GM18907 (cell line): Measurements from ENCODE around the gene SDK1.

ENCODE experiments used
- ATAC-seq: cut with Tn5 transposase; IDR thresholded peaks from one replicate; pipeline ENCODE4 v1.9.1; 2021; ENCODE audit warnings: mild to moderate bottlenecking, moderate library complexity; ENCODE audit not compliant: unreplicated experiment

Gene SDK1

GRCh38 chr7:4159761-4160554 is 858.9 kb downstream of the SDK1 start:
- no peak for ATAC-seq

DNA sequence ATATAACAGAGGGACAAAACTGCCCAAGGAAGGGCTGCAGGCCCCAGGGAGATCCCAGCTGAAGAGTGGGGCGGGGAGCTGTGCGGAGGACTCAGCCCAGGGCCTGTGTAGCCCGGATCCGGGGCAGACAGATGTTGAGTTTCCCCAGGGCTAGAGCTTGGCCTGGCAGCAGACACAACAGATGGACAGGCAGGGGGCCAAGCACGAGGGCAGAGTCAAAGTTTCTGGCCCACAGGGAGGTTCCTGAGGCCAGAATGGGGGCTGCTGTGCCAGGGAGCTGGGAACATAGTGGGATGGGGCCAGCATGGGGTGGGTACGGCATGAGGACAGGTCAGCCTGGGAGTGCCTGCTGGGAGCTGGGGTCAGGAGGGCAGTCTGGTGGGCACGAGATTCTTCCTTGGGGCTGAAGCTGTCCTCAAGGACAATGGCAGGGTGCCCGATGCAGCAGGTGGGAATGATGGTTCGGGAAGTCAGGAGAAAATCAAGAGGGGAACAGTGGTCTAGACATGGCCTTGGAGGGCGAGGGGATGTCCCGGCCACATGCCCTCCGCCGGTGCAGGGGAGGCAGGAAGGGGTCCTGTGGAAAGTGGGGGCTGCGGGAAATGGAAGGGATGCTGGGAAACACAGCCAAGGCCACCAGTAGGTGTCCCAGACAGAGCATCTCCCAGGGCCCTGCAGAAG is 862.0 kb downstream of the SDK1 start:
- no peak for ATAC-seq

- ATAC-seq: no peak
Measured at GRCh38 chr7:4163565-4164203, 862.6 kb downstream of the SDK1 start.

GRCh38 chr7:4164556-4164955 is 863.5 kb downstream of the SDK1 start:
- ATAC-seq: no peak

DNA sequence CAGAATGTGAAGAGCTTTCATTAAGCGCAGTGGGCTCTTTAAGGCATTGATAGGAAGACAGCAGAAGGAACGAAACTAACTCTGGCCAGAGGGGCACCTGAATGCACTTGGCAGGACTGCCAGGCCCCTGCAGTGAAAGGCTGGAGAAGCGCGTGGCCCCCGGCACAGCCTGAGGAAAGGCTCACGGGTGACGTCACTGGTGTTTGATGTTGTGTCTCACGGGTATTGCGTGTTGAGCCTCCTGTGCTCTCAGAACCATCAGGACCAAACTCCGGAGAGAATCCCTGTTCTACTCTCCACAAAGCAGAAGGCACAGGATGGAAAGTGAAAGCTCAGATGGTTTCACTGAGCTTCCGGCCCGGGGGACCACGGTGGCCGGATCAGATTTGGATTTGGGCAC is 865.3 kb downstream of the SDK1 start:
- no peak for ATAC-seq

DNA sequence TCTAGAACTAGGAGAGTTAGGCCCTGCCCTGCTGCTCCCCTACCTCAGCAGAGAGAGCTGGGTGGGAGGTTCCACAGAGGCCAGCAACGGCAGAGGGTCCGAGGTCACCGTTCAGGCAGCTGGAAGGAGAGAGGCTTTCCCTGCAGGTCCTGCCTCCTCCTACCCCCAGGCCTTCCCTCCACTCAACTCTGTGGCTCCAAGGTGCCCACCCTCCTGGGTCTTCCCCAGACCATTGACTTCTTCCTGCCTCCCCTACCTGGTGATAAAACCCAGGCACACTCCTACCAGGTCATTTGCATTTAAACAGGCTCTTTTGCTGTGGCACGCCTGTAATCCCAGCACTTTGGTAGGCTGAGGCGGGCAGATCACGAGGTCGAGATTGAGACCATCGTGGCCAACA is 865.8 kb downstream of the SDK1 start:
- no peak for ATAC-seq

DNA sequence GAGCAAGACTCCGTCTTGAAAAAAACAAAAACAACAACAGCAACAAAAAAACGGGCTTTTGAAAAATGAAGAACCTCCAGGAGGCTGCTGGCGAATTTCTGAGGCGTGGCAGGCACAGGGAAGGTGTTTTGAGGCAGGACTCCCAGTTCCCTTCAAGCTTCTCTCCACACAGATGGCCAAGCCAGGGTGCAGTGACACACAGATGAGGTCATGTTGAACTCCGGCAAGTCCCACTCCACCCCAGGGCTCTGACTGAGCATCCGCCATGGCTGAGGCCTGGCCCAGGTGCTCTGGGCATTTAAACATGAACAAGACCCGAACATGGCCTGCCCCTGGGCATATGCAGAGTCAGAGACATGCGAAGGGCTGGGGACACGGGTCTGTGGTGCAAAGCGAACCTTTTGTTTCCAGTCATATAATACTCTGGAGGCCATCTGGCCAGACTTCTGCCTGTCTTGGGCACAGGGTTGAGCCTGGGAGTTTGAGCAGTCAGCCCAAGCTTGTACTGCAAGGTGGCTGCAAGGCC is 866.4 kb downstream of the SDK1 start:
- ATAC-seq: no peak

GRCh38 chr7:4168041-4168440 is 867.0 kb downstream of the SDK1 start:
- no peak for ATAC-seq

DNA sequence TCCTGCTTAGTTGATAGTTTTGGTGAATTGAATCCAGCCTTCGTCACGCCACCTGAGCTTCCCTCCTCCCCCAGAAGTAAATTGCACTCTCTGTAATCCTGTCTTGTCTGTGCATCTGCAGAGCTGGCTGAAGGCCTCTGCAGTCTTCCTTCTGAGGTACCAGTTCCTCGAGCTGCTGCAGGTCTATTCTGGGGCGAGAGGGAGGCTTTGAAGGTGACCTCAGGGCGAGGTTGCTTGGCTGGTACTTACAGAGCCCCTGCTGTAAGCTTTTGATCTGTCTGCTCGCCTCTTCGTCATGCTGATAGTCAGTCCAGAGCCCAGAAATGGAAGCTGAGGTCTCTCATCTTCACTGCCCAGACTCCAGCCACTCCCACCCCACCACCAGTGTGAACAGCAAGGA is 867.5 kb downstream of the SDK1 start:
- no peak for ATAC-seq

GRCh38 chr7:4169455-4169854 is 868.4 kb downstream of the SDK1 start:
- ATAC-seq: no peak

- no peak for ATAC-seq
Measured at GRCh38 chr7:4170997-4171786, 870.1 kb downstream of the SDK1 start.

DNA sequence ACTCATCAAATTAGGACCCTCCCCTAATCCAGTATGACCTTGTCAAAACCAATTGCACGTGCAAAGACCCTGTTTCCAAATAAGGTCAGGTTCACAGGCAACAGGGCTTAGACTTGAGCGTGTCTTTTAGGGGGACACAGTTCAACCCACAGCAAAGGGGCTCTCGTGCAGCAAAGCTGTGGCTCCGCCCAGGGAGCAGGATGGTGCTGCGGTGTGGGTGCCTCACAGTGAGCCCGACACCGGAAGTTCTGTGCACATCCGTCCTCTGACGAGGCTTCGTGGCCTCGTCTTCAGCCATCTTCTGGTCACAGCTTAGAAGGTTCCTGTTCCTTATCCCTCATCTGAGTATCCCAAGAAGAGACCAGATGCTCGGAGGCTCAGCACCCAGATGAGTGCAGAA is 871.8 kb downstream of the SDK1 start:
- ATAC-seq: no peak

- ATAC-seq: no peak
Measured at GRCh38 chr7:4173615-4174014, 872.6 kb downstream of the SDK1 start.

DNA sequence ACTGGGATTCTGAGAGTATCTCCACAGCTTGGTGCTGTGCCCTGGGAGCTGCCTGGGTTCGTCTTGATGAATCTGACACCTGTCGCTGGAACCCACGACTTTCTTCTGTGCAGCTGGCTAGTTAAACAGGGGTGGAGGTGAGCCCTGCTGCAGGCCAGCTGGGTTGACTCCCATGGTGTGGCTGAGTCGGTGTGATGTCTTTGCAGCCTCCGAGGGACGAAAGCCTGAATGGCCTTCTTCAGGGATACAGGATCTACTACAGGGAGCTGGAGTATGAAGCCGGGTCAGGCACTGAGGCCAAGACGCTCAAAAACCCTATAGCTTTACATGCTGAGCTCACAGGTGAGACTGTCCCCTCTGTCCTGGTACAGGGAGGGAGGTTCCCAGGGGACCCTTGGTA is 873.0 kb downstream of the SDK1 start:
- no peak for ATAC-seq

DNA sequence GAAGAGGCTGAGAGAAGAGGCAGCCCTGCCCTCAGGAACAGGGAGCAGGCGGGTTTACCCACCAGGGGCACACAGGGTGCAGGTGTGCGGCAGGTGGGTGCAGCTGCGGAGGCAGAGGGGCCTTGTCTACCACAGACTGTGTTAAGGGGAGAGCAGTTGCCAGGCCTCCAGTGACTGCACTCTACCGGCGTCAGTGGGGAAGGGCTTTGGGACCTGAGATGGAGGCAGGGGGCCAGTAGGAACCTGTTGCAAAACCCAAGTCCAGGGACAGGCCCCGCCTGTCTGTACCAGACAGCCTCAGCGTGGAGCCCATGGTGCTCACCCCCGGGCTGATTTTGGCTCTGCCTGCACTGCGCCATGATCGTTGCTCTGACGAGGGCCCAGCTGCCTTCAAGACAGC is 873.4 kb downstream of the SDK1 start:
- ATAC-seq: no peak

GRCh38 chr7:4174884-4175283 is 873.8 kb downstream of the SDK1 start:
- ATAC-seq: no peak

GRCh38 chr7:4175346-4175973 is 874.4 kb downstream of the SDK1 start:
- no peak for ATAC-seq

DNA sequence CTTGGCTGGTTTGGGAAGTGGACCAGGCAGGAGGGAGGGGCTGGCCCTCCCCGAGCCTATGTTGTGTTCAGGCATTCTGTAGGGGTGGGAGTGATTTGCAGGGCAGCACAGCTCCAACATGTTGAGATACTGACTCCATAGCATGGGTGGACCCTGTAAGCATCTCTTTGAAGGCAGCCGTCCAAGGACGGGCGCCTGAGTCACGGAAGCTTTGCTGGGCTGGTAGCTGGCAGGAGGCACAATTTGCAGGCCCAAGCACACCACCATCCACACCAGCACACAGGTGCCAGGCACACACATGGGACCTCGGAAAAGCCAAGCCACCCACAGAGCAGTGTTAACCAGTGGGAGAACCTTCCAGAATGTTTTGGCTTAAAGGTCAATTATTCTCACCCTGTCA is 875.9 kb downstream of the SDK1 start:
- ATAC-seq: no peak

GRCh38 chr7:4178416-4178815 is 877.4 kb downstream of the SDK1 start:
- ATAC-seq: no peak

DNA sequence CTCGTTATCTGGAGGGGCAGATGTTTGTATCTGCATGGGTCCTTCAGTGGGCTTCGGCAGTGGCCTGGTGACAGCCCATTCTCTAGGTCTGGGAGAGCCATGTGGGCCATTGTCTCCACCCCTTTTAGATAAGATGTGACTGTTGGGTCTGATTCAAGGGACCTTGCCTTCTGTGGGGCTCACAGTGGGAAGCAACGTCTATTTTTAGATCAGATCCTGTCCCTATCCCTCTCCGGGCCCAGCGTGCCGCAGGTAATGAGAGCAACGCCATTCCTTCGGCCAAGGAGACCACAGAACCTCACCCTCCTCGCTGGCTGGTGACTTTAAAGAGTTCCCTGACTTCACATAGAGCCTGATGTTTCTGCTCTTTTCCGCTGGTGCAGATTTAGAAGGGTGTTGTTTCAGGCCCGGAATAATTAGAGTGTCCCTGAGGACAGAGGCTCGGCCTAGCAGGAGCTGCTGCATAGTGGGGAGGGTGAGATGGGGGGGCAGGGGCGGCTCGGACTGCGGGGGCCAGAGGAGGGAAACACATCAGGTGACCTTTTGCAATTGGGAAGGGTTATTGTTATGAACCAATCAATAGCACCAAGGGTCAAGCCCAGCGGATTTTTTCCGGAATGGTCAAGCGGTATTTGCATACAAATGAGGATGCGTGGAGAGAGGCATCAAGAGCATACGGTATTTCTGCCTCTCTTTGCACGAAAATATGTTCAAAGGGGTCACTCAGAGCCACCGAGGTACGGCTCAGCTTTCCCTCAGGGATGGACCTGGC is 878.0 kb downstream of the SDK1 start:
- ATAC-seq: no peak
